GM12878 (cell line): Measurements from ENCODE around the gene CYS1. TPM values are rescaled to one million over a fixed set of nuclear protein-coding genes. Genes with fewer than 3 reads are reported as not detected.

Experiments used
- ATAC-seq: fragments of 200-7000 bp; cut with Tn5 transposase; 3 replicates; pipeline ENCODE4 v1.9.1; 2020; ENCODE audit warnings: mild to moderate bottlenecking, moderate library complexity
- BruUV-seq: library from RNA; stranded (reverse); fragments of 400-500 nt; replicated peaks from 2 replicates; lab custom pipeline; 2021; lab: Mats Ljungman, UMichigan
- CTCF ChIA-PET: fragments of 300-600 bp; sonication (Branson Sonifier 250); formaldehyde crosslinking; extraction: SDS; loops from one replicate; lab custom pipeline; 2021; ENCODE audit warnings: inconsistent platforms; lab: Yijun Ruan, JAX
- POLR2A ChIA-PET: fragments of 350-600 bp; formaldehyde crosslinking; extraction: SDS; loops from one replicate; lab custom pipeline; 2021; ENCODE audit warnings: inconsistent platforms; lab: Charles Lee
- RAD21 ChIA-PET: fragments of 300-600 bp; sonication (Branson Sonifier 250); formaldehyde crosslinking; loops from one replicate; lab custom pipeline; 2023; ENCODE audit warnings: antibody characterized with exemption; ENCODE audit not compliant: unreplicated experiment; lab: Charles Lee
- SMC1A ChIA-PET: fragments of 300-600 bp; sonication (Branson Sonifier 250); formaldehyde crosslinking; loops from one replicate; lab custom pipeline; 2023; ENCODE audit not compliant: unreplicated experiment, uncharacterized antibody; lab: Charles Lee
- DNase-seq: peaks from one replicate; pipeline ENCODE4 v3.0.0-alpha.2; 2011; ENCODE audit warnings: low read depth, low spot score
- FAIRE-seq: peaks from 3 replicates; lab custom pipeline; 2011; peaks lifted over from hg19 to GRCh38; lab: Jason Lieb, UNC
- H2AFZ ChIP-seq: 2 replicates; pipeline ENCODE4 v1.6.0; 2011; ENCODE audit warnings: low read depth, low read length, control low read depth; ENCODE audit not compliant: control insufficient read depth
- H3K27ac ChIP-seq: 2 replicates; pipeline ENCODE4 v1.5.1; 2011; ENCODE audit warnings: control low read depth; ENCODE audit not compliant: control insufficient read depth, insufficient read depth
- H3K27me3 ChIP-seq, 2 experiments: replicated peaks in 1 of 2; 2 replicates each; pipeline versions ENCODE4 v1.6.0 to v1.6.1; 2011; ENCODE audit warnings: low read length in 1 of 2; ENCODE audit not compliant: control insufficient read depth in 2 of 2, insufficient read depth in 2 of 2
- H3K36me3 ChIP-seq, 2 experiments: 2 replicates each; pipeline ENCODE4 v1.5.1; 2011; ENCODE audit warnings: low read length in 1 of 2; ENCODE audit not compliant: control insufficient read depth in 2 of 2, insufficient read depth in 2 of 2
- H3K4me1 ChIP-seq: 2 replicates; pipeline ENCODE4 v1.6.1; 2011; ENCODE audit warnings: mild to moderate bottlenecking, low read length, moderate library complexity, mixed read lengths; ENCODE audit not compliant: control insufficient read depth, insufficient read depth
- H3K4me2 ChIP-seq: 2 replicates; pipeline ENCODE4 v1.6.0; 2011; ENCODE audit warnings: control low read depth; ENCODE audit not compliant: control insufficient read depth, insufficient read depth
- H3K4me3 ChIP-seq: fragments of 200-600 bp; sonication (generic); 2 replicates; pipeline ENCODE4 v1.5.1; 2016
- H3K79me2 ChIP-seq: 2 replicates; pipeline ENCODE4 v1.6.0; 2011; ENCODE audit warnings: low read length; ENCODE audit not compliant: control insufficient read depth, insufficient read depth
- H3K9ac ChIP-seq: 2 replicates; pipeline ENCODE4 v1.8.0; 2011; ENCODE audit warnings: low read length, control low read depth, mixed read lengths; ENCODE audit not compliant: control insufficient read depth, insufficient read depth
- H3K9me3 ChIP-seq: replicated peaks from 3 replicates; pipeline ENCODE4 v1.5.1; 2011; ENCODE audit warnings: mild to moderate bottlenecking, low read length; ENCODE audit not compliant: control insufficient read depth, insufficient read depth
- H4K20me1 ChIP-seq: 2 replicates; pipeline ENCODE4 v1.6.0; 2011; ENCODE audit not compliant: control insufficient read depth, insufficient read depth
- ATF7 ChIP-seq: fragments of 450-650 bp; IDR thresholded peaks from 2 replicates; pipeline ENCODE4 v1.6.1; 2016; ENCODE audit warnings: low read depth, mild to moderate bottlenecking
- BHLHE40 ChIP-seq, 2 experiments: fragments of 450-650 bp in 1 of 2; IDR thresholded peaks; 2 replicates each; pipeline ENCODE4 v1.6.1; 2011 to 2017; ENCODE audit warnings: low read depth in 2 of 2, borderline replicate concordance in 1 of 2, improper control_type of control experiment in 1 of 2, low read length in 1 of 2, mild to moderate bottlenecking in 1 of 2
- CBX5 ChIP-seq: sonication (generic); IDR thresholded peaks from 2 replicates; pipeline ENCODE4 v1.6.1; 2016; ENCODE audit warnings: low read depth, moderate library complexity, mild to moderate bottlenecking, inconsistent platforms
- CHD2 ChIP-seq: IDR thresholded peaks from 2 replicates; pipeline ENCODE4 v1.6.1; 2011; ENCODE audit warnings: low read depth, low read length, improper control_type of control experiment, borderline replicate concordance
- CHD4 ChIP-seq: fragments of 200-600 bp; sonication (generic); IDR thresholded peaks from 2 replicates; pipeline ENCODE4 v1.6.1; 2016; ENCODE audit warnings: mild to moderate bottlenecking
- CREB1 ChIP-seq: IDR thresholded peaks from 2 replicates; pipeline ENCODE4 v1.6.1; 2012; ENCODE audit warnings: low read depth, mild to moderate bottlenecking, inconsistent platforms
- GATAD2B ChIP-seq: fragments of 450-650 bp; conservative IDR thresholded peaks from 2 replicates; pipeline ENCODE4 v1.6.1; 2017; ENCODE audit warnings: low read depth, mild to moderate bottlenecking, moderate library complexity
- IKZF1 ChIP-seq: fragments of 450-650 bp; conservative IDR thresholded peaks from 2 replicates; pipeline ENCODE4 v1.6.1; 2017; ENCODE audit warnings: antibody characterized with exemption, mild to moderate bottlenecking
- IKZF2 ChIP-seq, 2 experiments: fragments of 450-650 bp; IDR thresholded peaks; 2 replicates each; pipeline ENCODE4 v1.6.1; 2017; ENCODE audit warnings: mild to moderate bottlenecking in 2 of 2, moderate library complexity in 2 of 2
- MTA3 ChIP-seq: IDR thresholded peaks from 2 replicates; pipeline ENCODE4 v1.6.1; 2012; ENCODE audit warnings: low read length, inconsistent platforms, borderline replicate concordance
- POLR2A ChIP-seq: IDR thresholded peaks from 2 replicates; pipeline ENCODE4 v1.6.1; 2011; ENCODE audit warnings: low read depth, mild to moderate bottlenecking, low read length
- RAD21 ChIP-seq: IDR thresholded peaks from 2 replicates; pipeline ENCODE4 v1.6.1; 2011; ENCODE audit warnings: mild to moderate bottlenecking, low read depth, low read length, moderate library complexity; ENCODE audit not compliant: insufficient read depth
- SP1 ChIP-seq: IDR thresholded peaks from one replicate; pipeline ENCODE4 v1.6.1; 2011; ENCODE audit warnings: low read depth, low read length
- WRNIP1 ChIP-seq: IDR thresholded peaks from 2 replicates; pipeline ENCODE4 v1.6.1; 2011; ENCODE audit warnings: low read depth, low read length, improper control_type of control experiment, borderline replicate concordance
- ZSCAN29 ChIP-seq: fragments of 450-650 bp; IDR thresholded peaks from 2 replicates; pipeline ENCODE4 v1.6.1; 2017; ENCODE audit warnings: mild to moderate bottlenecking, moderate library complexity
- WGBS: methylation state at CpG from one replicate; pipeline ENCODE4 v1.1.6; 2016; ENCODE audit warnings: low lambda C conversion rate; ENCODE audit not compliant: insufficient replicate concordance, insufficient coverage; ENCODE audit errors: missing lambda C conversion rate; 5-methylcytosine and 5-hydroxymethylcytosine counted together
- in situ Hi-C: fragments of 300-500 bp; cut with MboI; formaldehyde crosslinking; loops from 9 replicates; pipeline ENCODE4 v1.14.3; 2018; ENCODE audit warnings: mixed read lengths
- intact Hi-C: fragments of 100-400 bp; cut with micrococcal nuclease; formaldehyde crosslinking; loops from one replicate; pipeline ENCODE4 v1.14.2; 2022; ENCODE audit not compliant: unreplicated experiment
- polyA plus RNA-seq, 11 experiments: library from polyadenylated mRNA; depleted of rRNA in 4 of 11; unstranded in 6 of 11; stranded (reverse) in 5 of 11; fragments of >200 nt; fragmentation: Nextera tagmentation in 4 of 11; fragmentation: Illumina TruSeq in 1 of 11; extraction: Ambion mirVana in 4 of 11; extraction: Trizol in 1 of 11; gene quantifications; 1 replicate in 1 of 11; 2 replicates in 10 of 11; pipeline versions ENCODE4 v1.2.1 to v1.2.3, GENCODE V29; 2011 to 2016; ENCODE audit warnings: inconsistent platforms in 2 of 11, missing spikeins in 2 of 11, low read depth in 1 of 11
- total RNA-seq, 4 experiments: library from RNA; depleted of rRNA in 3 of 4; stranded (reverse); fragments of >200 nt in 3 of 4; fragmentation: Illumina TruSeq in 1 of 4; extraction: Trizol in 1 of 4; gene quantifications; 2 replicates each; pipeline versions ENCODE4 v1.2.1 to v1.2.3, GENCODE V29; 2013 to 2021
- TF ChIP-seq, protein P1 (sequence below): IDR thresholded peaks from 2 replicates; pipeline ENCODE4 v1.6.1; 2012; ENCODE audit warnings: low read depth, low read length, improper control_type of control experiment
- TF ChIP-seq, protein P2 (sequence below): fragments of 450-650 bp; conservative IDR thresholded peaks from 2 replicates; pipeline ENCODE4 v1.6.1; 2017; ENCODE audit warnings: mild to moderate bottlenecking, moderate library complexity
- TF ChIP-seq, protein P3 (sequence below), 3 experiments: IDR thresholded peaks in 2 of 3; conservative IDR thresholded peaks in 1 of 3; 2 replicates each; pipeline ENCODE4 v1.5.1; 2011; ENCODE audit warnings: low read depth in 3 of 3, low read length in 3 of 3, mild to moderate bottlenecking in 3 of 3, control low read depth in 2 of 3, moderate library complexity in 2 of 3, inconsistent platforms in 1 of 3, mixed read lengths in 1 of 3; ENCODE audit not compliant: control insufficient read depth in 2 of 3, insufficient read depth in 1 of 3; ENCODE audit errors: extremely low read depth in 1 of 3

CYS1 gene
- total and polyA plus RNA-seq, 10 of the 15 experiments (the other 5 are each of a cell fraction or from before 2014, with no cell fraction given), result 0.35 to 6.4 (median 2.5) TPM

DNA sequence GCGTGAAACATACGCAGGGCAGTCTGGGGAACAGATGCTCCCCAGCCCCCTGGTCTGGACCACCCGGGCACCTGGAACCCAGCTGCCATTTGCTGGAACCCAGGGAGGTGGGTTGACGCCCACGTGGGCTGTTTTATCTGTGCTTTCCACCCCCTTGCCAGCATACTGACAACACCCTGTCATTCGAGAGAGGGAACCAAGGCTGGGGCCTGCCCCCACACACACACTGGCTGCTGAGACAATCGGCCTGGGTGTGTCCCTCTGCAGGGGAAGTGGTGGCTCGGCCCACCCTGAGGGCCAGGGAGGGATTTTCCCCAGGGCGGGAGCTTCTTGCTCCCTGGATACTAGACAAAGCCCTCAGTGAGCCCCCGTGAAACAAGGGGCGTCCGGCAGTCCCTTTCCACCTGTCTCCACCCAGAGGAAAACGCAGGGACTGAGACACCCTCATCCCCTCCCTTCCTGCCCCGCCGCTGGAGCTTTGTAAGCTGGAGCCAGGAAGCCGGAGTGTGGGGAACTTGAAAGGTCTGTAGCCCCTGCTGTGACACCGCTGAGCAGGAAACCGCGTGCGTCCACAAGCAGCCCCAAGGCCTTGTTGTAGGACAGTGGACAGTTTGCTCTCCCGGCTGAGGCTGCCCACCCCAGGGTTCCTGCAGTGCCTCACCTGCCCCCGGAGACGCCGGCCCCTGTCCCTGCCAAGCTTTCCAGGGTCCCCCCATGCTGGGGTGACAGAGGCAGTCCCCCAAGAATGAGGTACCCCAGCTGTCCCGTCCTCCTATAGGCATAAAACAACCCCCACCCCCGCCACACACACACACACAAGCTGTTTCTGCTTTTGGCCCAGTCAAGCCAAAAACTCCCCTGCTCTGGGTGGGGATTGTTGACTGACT, 51.0 kb downstream of the CYS1 start:
- SMC1A ChIA-PET, result interaction anchor here (0.8 to 2.6 kb wide), 5 partner anchors 17 to 230 kb away, joined by 3 to 19 read pairs (median 3); no protein-coding TSS in a partner anchor
- ATAC-seq, result peak; percentile 89
- 16% methylated on average over 22 of the region's 26 CpGs for WGBS
- H3K27ac ChIP-seq, result no peak overlapping the region
- H3K4me1 ChIP-seq, result peaks cover 11% of the 10 kb centered on the region
- H3K27me3 ChIP-seq, result no peaks in the 10 kb centered on the region
- peak overlapping the region; percentile 63 for H2AFZ ChIP-seq
- H3K9me3 ChIP-seq, result no peaks in the 10 kb centered on the region
- CTCF ChIA-PET, result interaction anchor here (0.6 to 6.4 kb wide), 11 partner anchors 9 to 405 kb away, joined by 3 to 34 read pairs (median 4); no protein-coding TSS in a partner anchor
- no TSS peak for BruUV-seq
- POLR2A ChIA-PET, result interaction anchor here (0.5 to 0.6 kb wide), 2 partner anchors 34 to 61 kb away, joined by 4 to 8 read pairs; no protein-coding TSS in a partner anchor
- in situ Hi-C loops (no loop called here), intact Hi-C loops (no loop called here)
- H3K36me3 ChIP-seq, result no peaks in the 10 kb centered on the region
- FAIRE-seq, result no peak
- RAD21 ChIA-PET, result interaction anchor here (0.6 to 2.6 kb wide), 8 partner anchors 18 to 631 kb away, joined by 3 to 15 read pairs (median 4); no protein-coding TSS in a partner anchor
- H3K79me2 ChIP-seq, result no peaks in the 10 kb centered on the region
- no peak for DNase-seq
- H3K9ac ChIP-seq, result no peak overlapping the region
- H3K4me3 ChIP-seq, result no peak overlapping the region
- peak overlapping the region; percentile 55; the same call in 1 of the 2 replicates for H3K4me2 ChIP-seq
- no peaks in the 10 kb centered on the region for H4K20me1 ChIP-seq
- no peak for TF ChIP-seq CREB1
- no peak for TF ChIP-seq CHD4
- TF ChIP-seq, protein P1, sequence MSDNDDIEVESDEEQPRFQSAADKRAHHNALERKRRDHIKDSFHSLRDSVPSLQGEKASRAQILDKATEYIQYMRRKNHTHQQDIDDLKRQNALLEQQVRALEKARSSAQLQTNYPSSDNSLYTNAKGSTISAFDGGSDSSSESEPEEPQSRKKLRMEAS, result no peak
- no peak for TF ChIP-seq ATF7
- TF ChIP-seq CHD2, result no peak
- TF ChIP-seq IKZF1, result peak; percentile 50
- TF ChIP-seq, protein P2, sequence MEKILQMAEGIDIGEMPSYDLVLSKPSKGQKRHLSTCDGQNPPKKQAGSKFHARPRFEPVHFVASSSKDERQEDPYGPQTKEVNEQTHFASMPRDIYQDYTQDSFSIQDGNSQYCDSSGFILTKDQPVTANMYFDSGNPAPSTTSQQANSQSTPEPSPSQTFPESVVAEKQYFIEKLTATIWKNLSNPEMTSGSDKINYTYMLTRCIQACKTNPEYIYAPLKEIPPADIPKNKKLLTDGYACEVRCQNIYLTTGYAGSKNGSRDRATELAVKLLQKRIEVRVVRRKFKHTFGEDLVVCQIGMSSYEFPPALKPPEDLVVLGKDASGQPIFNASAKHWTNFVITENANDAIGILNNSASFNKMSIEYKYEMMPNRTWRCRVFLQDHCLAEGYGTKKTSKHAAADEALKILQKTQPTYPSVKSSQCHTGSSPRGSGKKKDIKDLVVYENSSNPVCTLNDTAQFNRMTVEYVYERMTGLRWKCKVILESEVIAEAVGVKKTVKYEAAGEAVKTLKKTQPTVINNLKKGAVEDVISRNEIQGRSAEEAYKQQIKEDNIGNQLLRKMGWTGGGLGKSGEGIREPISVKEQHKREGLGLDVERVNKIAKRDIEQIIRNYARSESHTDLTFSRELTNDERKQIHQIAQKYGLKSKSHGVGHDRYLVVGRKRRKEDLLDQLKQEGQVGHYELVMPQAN, result no peak
- TF ChIP-seq CBX5, result no peak
- TF ChIP-seq, protein P3, sequence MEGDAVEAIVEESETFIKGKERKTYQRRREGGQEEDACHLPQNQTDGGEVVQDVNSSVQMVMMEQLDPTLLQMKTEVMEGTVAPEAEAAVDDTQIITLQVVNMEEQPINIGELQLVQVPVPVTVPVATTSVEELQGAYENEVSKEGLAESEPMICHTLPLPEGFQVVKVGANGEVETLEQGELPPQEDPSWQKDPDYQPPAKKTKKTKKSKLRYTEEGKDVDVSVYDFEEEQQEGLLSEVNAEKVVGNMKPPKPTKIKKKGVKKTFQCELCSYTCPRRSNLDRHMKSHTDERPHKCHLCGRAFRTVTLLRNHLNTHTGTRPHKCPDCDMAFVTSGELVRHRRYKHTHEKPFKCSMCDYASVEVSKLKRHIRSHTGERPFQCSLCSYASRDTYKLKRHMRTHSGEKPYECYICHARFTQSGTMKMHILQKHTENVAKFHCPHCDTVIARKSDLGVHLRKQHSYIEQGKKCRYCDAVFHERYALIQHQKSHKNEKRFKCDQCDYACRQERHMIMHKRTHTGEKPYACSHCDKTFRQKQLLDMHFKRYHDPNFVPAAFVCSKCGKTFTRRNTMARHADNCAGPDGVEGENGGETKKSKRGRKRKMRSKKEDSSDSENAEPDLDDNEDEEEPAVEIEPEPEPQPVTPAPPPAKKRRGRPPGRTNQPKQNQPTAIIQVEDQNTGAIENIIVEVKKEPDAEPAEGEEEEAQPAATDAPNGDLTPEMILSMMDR (IDR thresholded peaks at IDR 0.05 in 2 of 3, conservative IDR thresholded peaks at IDR 0.05 in 1 of 3; ENCODE audit: control insufficient read depth in 2 of 3, extremely low read depth in 1 of 3, insufficient read depth in 1 of 3, low read depth in 3 of 3, low read length in 3 of 3), result 0 out of 6 replicates have a peak, but pooled peaks of 1 of the 3 experiments have one; percentile 3
- no peak for TF ChIP-seq BHLHE40 (IDR thresholded peaks at IDR 0.05; ENCODE audit: borderline replicate concordance in 1 of 2, low read depth in 2 of 2, low read length in 1 of 2)
- TF ChIP-seq WRNIP1, result no peak
- TF ChIP-seq GATAD2B, result peak; percentile 15; the same call in 1 of the 2 replicates
- TF ChIP-seq MTA3, result no peak
- TF ChIP-seq IKZF2 (IDR thresholded peaks at IDR 0.05), result peak in 1 of 2 experiments; percentile 19; a peak in 1 of 4 replicates
- TF ChIP-seq ZSCAN29, result no peak
- no peak for TF ChIP-seq SP1
- no peak for TF ChIP-seq POLR2A
- TF ChIP-seq RAD21, result no peak
